HG03280 (cell line): Measurements from ENCODE around the gene ADARB1.
A peak's percentile ranks its signal among the peaks of the same experiment; 100 is the strongest.

Experiments used
- ATAC-seq: cut with Tn5 transposase; IDR thresholded peaks from one replicate; pipeline ENCODE4 v1.9.1; 2021; ENCODE audit warnings: mild to moderate bottlenecking, moderate library complexity; ENCODE audit not compliant: unreplicated experiment

Gene ADARB1

DNA sequence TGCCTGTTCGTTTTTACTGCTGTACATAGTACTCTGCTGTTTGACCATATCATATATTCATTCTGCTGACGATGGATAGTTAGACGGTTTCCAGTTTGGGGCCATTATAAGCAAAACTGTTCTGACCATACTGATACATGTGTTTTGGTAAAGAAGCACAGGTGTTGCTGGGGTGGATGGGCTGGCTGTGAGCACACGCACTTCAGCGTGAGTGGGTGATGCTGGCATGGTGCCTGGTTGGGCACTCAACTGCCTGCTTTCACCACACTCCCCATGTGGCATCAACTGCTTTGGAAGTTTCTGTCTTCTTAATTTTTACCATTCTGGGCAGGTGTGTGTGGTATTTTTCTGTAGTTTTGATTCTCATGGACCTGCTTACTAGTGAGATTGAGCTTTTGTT, 37.3 kb downstream of the ADARB1 start:
- ATAC-seq = no peak

DNA sequence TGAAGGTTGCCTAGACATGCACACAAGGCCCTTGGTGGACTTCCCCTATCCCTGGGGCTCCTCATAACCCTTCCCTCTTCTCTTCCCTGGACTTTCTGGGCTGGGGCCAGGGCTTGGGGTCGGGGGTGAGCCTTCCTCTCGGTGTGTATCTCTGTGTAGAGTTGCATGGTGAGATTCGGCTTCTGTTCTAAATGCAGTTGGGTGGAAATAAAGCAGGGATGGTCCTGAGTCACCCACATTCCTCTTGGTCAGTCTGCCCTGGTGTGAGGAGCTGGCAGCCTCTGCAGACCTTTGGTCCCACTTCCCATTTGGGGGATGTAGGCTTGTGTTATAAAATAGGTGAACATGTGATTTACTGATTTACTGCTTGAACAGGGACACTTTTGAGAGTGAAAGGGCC, 38.0 kb downstream of the ADARB1 start:
- no peak for ATAC-seq

GRCh38 chr21:45113543-45113942, 39.2 kb downstream of the ADARB1 start:
- no peak for ATAC-seq

DNA sequence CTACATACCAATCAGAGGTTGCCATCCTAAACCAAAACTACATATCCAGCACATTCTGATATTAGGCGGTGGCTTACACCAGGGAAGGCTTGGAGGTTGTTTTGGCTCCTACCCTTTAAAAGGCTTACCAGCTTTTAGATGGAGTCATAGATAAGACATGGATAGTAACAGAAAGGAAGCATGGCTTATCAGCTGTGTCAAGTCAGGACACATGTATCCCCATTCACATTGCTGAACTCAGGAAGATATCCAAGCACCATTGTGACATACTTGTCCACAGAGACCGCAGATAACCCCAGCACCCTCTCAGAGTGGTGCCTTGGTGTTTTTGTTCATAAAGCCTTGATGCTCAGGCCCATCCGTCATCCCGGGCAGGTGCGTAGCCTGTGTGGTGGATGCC, 39.7 kb downstream of the ADARB1 start:
- ATAC-seq = no peak

DNA sequence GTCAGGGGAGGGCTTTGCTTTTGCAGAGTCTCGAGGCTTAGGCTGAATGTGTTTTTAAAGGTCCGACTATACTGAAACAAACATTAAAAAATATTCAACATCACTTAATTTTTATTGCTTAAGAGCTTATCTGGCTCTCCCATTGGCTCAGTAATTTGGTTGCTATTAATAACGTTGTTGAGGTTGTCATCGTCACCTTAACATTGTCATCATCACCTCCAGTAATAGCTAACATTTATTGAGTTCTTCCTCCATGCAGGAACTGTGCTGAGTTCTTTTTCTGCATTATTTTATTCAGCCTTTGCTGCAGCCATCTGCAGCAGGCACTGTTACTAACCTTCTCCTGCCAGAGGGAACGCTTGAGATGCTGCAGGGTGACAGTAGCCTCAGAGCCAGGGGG, 40.1 kb downstream of the ADARB1 start:
- no peak for ATAC-seq

GRCh38 chr21:45115141-45115540, 40.8 kb downstream of the ADARB1 start:
- no peak for ATAC-seq

- ATAC-seq = no peak
Observed at GRCh38 chr21:45116066-45116465, 41.7 kb downstream of the ADARB1 start.

GRCh38 chr21:45117314-45117713, 42.9 kb downstream of the ADARB1 start:
- ATAC-seq = no peak

- ATAC-seq = no peak
Observed at GRCh38 chr21:45118099-45118498, 43.7 kb downstream of the ADARB1 start.

DNA sequence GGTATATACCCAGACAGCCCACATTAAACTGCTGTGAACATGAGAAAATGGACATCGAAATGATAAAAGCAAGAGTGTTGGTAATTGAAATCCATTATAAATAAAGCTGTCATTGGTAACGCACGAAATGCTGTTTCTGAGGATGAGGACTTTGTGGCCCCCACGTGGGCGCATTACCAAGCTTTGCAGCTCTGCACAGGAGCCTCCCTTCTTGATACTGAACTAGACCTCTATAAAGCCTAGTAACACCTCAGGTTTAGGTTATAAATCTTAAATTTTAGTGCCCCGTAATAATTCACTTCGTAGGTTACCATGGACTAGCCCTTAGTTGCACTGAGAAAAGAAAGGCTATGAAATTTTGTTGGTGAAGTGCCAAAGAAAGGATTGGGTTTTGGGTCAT, 45.4 kb downstream of the ADARB1 start:
- no peak for ATAC-seq

- ATAC-seq = no peak
Observed at GRCh38 chr21:45120975-45121374, 46.6 kb downstream of the ADARB1 start.

DNA sequence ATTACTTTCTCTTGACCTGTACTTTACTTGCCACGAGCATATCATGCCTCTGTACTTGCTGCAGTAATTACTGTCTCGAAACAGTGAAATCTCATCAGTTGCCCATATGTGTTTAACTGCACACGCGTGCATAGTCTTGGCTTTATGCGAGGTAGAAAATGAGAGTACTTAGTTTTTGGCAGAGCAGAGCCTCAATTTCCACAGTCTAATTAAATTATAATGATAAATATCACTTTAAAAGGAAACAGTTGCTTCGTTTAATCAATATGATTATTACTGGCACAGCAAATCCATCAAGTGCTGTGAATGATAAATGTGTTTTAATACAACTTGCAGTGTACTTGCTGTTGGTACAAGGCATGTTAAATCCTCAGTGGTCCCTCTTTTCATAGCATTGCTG, 47.6 kb downstream of the ADARB1 start:
- ATAC-seq = no peak

DNA sequence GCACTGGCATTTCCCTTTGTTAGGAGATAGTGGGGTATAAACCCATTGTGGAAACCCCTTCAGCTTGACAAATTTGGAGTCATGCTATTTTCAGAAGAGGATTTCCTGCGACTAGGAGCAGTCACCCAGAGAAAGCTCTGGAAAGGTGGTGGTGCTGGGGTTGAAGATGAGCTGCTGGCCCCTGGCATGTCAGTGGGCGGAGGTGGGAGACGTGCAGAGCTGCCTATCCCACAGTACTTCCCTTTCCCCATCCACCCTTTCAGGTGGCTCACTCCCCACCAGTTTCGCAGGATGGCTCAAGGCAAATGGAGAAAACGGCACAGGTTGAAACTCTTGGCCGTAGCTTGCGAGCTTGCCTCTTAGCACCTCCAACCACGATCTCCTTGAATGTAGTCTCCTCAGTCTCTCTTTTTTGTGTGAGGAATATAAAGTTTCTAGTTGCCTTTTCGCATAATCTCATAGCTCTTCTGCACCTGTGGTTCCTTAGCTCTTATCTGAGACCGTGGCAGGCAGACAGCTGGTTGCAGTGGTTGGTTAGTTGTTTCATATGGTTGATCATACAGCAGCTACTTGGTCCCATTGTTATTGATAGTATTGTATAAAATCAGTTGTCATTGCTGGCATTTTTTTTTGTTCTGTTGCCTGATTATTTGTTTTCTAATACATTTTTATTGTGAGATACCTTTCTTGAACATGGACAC, 48.2 kb downstream of the ADARB1 start:
- no peak for ATAC-seq

DNA sequence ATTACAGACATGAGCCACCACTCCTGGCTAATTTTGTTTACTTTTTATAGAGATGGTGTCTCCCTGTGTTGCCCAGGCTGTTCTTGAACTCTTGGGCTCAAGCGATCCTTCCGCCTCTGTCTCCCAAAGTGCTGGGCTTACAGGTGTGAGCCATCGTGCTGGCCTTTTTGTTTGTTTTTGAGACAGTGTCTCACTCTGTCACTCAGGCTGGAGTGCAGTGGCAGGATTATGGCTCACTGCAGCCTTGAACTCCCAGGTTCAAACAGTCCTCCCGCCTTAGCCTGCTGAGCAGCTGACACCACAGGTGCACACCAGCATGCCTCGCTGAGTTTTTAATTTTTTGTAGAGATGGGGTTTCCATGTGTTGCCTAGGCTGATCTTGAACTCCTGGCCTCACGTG, 49.1 kb downstream of the ADARB1 start:
- ATAC-seq = no peak

DNA sequence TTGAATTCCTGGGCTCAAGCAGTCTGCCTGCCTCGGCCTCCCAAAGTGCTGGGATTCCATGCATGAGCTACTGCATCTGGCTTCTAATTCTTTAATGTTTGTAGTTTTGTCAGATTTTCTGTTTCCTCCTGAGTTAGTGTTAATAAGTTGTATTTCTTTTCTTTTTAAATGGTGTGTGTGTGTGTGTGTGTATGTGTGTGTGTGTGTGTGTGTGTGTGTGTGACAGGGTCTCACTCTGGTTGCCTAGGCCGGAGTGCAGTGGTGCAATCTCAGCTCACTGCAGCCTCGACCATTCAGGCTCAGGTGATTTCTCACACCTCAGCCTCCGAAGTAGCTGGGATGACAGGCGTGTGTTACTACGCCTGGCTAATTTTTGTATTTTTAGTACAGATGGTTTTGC, 50.2 kb downstream of the ADARB1 start:
- no peak for ATAC-seq

DNA sequence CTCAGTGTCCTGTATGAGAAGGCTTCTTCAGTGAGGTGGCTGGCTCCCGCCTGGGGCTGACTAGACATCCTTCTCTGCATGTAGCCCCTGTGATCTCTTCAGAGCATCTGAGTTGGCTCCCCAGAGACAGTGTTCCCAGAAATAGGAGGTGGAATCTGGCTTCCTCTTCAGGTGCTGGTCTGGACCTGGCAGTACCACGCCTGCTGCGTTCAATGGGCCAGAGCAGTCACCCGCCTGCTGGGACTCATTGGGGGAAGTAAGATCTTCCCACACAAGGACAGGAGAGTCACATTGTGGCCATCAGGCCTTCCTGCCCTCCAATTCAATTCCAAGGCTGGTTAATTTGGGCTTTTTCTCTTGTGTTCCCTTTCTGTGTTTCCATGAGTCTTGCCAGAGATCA, 51.0 kb downstream of the ADARB1 start:
- ATAC-seq = no peak

DNA sequence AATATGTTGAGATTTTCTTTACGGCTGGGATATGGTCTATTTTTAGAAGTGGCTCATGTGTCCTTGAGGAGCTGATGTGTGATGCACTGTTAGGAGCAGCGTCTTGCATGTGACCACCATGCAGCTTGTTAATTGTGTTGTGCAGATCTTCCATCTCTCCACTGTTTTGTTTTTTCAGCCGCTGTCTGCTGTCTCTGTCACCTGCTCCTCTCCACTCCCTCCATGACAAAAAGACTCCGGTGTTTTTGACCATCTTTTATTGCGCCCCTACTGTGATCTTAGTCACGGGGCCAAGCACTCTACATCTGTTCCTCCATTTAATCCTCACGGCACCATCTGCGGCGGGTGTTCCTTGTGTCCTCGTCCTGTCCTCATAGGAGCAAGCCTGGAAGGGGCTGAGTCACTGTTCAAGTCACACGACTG, 51.8 kb downstream of the ADARB1 start:
- ATAC-seq = no peak

- ATAC-seq = no peak
Observed at GRCh38 chr21:45126983-45127382, 52.6 kb downstream of the ADARB1 start.

DNA sequence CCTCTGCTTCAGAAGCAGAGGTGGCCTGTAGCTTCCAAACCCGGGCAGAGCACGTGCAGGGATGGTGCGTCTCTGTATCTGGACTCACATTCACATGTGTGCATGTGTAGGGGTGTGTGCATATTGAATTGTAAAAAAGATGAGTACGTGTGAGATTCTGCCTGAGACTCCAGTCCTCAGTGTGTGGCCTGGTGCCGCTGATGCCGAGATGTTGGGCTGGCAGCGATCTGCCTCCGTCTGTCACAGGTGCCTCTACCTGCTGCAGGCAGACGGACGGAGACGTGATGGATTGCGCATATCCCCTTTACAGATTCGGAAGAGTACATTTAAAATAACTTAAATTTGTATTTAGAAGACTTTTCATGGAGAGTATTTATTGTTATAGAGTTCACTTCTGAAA, 53.6 kb downstream of the ADARB1 start:
- no peak for ATAC-seq

GRCh38 chr21:45128613-45129188, 54.3 kb downstream of the ADARB1 start:
- ATAC-seq = peak; percentile 51

DNA sequence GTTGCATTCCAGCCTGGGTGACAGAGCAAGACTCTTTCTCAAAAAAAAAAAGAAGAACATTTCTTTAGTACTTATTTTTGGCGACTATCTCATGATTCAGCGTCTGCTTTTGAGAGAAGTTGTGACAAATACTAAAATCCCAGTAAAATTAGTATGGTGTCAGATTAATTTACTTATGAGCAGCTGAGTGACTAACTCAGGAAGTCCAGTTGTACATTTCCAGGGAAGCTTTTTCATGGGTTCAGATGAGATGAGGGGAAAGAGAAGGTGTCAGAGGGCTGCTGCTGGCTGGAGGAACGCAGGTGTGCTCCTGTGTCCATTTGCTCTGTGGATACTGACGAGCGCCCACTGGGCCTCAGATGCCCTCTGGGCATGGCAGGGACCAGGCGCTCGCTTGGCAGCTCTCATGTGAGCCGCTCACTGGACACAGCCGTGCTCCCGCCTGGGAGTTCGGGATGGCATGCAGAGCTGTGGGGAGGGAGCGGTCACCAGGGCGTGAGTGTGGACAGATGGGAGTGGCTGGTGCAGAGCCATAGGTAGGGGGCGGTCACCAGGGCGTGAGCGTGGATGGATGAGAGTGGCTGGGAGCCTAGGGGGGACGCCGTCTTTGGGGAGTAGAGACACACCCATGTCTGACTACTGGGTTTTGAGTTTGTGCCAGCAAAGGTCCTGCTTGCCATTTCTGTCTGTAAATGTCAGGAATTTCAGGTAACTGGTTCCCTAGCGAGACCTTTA, 55.0 kb downstream of the ADARB1 start:
- no peak for ATAC-seq

DNA sequence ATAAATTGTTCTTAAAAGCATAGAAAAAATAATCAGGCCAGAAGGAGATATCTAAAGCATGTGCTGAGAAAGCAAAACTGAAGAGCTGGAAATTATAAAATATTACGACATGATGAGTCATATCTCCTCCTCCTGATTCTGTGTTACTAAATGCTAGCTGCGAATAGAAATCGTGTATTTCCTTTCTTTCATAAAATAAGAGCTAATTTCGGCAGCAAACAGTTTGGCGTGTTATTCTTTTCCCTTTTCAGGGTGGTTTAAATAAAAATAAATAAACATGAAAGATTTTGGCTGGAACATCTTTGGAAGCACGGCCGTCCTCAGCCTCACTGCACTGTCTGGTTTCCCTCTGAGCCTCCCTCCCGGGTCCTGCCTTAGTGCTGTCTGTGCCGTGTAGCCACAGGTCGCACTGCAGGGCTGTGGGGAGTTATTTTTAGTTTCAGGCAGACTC, 56.0 kb downstream of the ADARB1 start:
- ATAC-seq = no peak
